Liver (tissue), 3 donors: ENCODE measurements around the gene PKP1.

ENCODE experiments used
- CTCF ChIP-seq: fragments of 150-350 bp; IDR thresholded peaks from 2 replicates; pipeline ENCODE4 v1.5.1; 2017; ENCODE audit warnings: improper control_type of control experiment, low read depth, low read length; ENCODE audit not compliant: missing input control
- EGR1 ChIP-seq, 2 donors: IDR thresholded peaks; 2 replicates each; pipeline ENCODE4 v1.6.1; 2016 to 2018; ENCODE audit warnings: antibody characterized with exemption in 2 of 2, low read depth in 2 of 2
- GABPA ChIP-seq, 2 donors: IDR thresholded peaks in 1 of 2; conservative IDR thresholded peaks in 1 of 2; 2 replicates each; pipeline ENCODE4 v1.6.1; 2016; ENCODE audit warnings: antibody characterized with exemption in 2 of 2, mild to moderate bottlenecking in 1 of 2, moderate library complexity in 1 of 2
- JUND ChIP-seq, 2 donors: IDR thresholded peaks; 2 replicates each; pipeline ENCODE4 v1.6.1; 2016; ENCODE audit warnings: antibody characterized with exemption in 2 of 2
- RAD21 ChIP-seq, 2 donors: IDR thresholded peaks; 2 replicates each; pipeline ENCODE4 v1.6.1; 2016; ENCODE audit warnings: antibody characterized with exemption in 2 of 2, mild to moderate bottlenecking in 2 of 2
- ZBTB33 ChIP-seq: IDR thresholded peaks from 2 replicates; pipeline ENCODE4 v1.6.1; 2016; ENCODE audit warnings: antibody characterized with exemption
- TF ChIP-seq, protein P1 (sequence below): IDR thresholded peaks from 2 replicates; pipeline ENCODE4 v1.6.1; 2016; ENCODE audit warnings: antibody characterized with exemption, mild to moderate bottlenecking
- donor health status: healthy.
- donor health status: healthy.

DNA sequence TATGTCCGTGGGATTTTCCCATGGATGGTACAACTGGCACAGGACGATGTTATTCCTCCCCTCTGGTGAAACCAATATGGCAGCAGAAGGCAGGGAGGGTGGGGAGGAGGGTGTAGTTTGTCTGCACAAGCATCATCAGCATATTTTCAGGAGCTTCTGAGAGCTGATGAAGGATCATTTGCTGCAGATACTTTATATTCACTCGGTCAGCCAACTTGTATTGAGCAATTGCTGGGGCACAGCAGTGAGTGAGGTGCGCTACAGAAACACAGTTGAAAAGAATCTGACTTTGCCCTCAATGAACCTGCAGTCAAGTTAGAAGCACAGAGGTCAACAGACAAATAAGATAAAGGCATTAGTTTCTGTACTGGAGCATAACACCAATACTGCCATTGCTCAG lies 13.0 kb downstream of the PKP1 start:
- no peak for TF ChIP-seq ZBTB33
- TF ChIP-seq CTCF, result no peak
- no peak for TF ChIP-seq RAD21 (IDR thresholded peaks at IDR 0.05)
- TF ChIP-seq, protein P1, sequence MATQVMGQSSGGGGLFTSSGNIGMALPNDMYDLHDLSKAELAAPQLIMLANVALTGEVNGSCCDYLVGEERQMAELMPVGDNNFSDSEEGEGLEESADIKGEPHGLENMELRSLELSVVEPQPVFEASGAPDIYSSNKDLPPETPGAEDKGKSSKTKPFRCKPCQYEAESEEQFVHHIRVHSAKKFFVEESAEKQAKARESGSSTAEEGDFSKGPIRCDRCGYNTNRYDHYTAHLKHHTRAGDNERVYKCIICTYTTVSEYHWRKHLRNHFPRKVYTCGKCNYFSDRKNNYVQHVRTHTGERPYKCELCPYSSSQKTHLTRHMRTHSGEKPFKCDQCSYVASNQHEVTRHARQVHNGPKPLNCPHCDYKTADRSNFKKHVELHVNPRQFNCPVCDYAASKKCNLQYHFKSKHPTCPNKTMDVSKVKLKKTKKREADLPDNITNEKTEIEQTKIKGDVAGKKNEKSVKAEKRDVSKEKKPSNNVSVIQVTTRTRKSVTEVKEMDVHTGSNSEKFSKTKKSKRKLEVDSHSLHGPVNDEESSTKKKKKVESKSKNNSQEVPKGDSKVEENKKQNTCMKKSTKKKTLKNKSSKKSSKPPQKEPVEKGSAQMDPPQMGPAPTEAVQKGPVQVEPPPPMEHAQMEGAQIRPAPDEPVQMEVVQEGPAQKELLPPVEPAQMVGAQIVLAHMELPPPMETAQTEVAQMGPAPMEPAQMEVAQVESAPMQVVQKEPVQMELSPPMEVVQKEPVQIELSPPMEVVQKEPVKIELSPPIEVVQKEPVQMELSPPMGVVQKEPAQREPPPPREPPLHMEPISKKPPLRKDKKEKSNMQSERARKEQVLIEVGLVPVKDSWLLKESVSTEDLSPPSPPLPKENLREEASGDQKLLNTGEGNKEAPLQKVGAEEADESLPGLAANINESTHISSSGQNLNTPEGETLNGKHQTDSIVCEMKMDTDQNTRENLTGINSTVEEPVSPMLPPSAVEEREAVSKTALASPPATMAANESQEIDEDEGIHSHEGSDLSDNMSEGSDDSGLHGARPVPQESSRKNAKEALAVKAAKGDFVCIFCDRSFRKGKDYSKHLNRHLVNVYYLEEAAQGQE, result no peak
- no peak for TF ChIP-seq GABPA (IDR thresholded peaks at IDR 0.05 in 1 of 2, conservative IDR thresholded peaks at IDR 0.05 in 1 of 2)
- no peak for TF ChIP-seq JUND (IDR thresholded peaks at IDR 0.05)
- no peak for TF ChIP-seq EGR1 (IDR thresholded peaks at IDR 0.05; ENCODE audit: low read depth in 2 of 2)
